ENCODE results near the gene CRB1.

CRB1 gene

DNA sequence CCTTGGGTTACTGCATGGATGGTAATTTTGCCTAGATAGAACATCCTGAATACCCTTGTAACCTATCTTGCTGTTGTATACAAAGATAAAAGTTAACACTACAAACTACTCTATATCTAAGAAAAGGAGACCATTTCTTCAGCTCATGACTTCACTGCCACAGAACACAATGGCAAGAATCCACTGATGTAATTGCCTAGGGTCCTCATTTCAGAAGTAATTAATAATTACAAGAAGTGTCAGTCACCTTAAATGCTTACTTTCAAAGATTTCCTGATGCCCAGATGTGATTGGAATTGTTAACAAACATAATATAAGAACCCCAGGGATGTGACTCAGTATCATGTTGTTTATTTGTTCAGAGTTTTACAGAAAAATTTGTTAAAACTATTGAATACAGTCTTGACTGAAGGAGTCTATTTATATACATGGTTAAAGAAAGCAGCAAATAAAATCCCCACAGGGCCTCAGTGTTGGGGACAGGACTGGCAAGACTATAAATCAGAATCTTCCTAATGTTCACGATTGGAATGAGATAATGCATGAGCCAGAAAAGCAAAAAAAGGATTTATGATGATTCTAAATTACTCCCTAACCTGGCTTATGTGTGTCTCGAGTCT, 83.9 kb downstream of the CRB1 start:
- no peak for DNase-seq

- no peak for DNase-seq
These were observed 87.4 kb downstream of the CRB1 start for GRCh38 chr1:197355248-197355995.

DNA sequence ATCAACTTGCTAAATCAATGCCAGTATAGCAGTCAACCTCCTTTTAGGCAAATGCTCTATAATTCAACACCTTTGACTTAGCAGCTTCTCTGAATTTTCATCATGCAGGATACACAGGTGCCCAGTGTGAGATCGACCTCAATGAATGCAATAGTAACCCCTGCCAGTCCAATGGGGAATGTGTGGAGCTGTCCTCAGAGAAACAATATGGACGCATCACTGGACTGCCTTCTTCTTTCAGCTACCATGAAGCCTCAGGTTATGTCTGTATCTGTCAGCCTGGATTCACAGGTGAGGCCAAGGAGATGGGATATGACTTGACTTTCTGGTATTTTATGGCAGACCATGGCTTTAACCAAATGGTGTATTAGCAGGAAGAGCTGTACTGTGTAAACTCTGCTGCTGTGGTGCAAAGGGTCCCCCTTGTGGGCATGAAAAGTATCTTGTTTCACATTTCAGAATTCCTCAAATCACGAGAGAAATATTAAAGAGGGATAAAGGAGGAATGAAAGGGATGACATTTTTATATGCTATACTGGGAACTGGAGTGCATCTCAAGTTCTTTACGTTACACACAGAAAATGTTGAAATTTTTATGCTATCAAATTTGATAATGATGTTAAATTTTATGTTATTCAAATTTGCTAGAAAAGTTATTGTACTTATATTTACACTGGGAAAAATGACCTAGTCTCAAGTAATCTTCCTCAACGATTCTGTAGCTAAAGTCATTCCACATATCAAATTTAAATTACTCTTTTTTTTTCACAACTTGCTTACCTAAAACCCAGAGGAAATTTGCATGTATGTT, 88.9 kb downstream of the CRB1 start:
- DNase-seq: peak; percentile 47

DNA sequence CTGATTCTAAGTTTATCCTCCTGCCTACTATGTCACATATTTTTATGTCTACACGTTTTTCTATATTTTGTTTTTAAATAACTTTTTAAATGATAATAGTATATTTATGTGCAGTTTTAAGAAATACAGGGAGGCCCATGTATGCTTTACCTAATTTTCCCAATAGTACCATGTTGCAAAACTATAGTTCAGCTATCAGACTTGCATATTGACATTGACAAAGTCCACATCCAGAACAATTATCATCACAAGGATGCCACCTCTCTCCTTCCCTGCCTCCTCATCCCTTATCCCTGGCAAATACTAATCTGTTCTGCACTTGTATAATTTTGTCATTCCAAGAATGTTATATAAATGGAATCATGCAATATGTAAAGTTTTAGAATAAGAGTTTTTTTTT, 90.9 kb downstream of the CRB1 start:
- DNase-seq: no peak

DNA sequence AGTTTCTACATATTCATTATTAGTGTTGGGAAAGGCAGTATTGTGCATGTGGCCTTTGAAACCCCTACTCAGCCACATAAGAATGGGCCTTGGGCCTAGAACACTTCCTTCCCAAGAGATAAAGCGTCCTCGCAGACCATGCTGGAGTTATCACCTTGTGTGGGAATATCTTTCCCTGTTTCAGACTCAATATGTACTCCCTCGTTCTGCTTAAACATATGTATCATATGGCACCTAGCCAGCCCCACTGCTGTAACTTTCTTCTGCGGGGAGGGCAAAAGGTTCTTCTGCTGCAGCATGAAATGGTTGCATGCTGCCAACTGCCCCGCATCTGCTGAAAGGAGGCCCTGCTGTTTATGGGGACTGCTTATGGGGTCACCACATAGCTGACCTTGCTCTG, 92.0 kb downstream of the CRB1 start:
- DNase-seq: no peak

- no peak for DNase-seq
These were observed 94.8 kb downstream of the CRB1 start for GRCh38 chr1:197362871-197363270.

DNA sequence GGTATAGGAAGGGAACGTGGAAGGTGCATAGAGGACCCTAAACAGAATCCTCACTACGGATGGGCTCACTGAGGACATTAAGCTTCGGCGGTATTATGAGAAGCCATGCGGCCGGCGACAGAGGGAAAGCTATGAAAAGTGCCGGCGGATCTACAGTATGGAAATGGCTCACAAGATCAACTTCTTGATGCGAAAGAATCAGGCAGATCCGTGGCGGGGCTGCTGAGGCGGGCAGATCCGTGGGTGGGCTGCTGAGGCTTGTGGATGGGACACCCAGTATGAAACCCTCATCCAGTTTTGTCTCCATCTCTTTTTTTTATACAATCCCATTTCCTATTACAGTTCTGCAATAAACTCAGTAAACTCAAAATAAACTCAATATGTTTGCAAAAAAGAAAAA, 95.8 kb downstream of the CRB1 start:
- DNase-seq: no peak

DNA sequence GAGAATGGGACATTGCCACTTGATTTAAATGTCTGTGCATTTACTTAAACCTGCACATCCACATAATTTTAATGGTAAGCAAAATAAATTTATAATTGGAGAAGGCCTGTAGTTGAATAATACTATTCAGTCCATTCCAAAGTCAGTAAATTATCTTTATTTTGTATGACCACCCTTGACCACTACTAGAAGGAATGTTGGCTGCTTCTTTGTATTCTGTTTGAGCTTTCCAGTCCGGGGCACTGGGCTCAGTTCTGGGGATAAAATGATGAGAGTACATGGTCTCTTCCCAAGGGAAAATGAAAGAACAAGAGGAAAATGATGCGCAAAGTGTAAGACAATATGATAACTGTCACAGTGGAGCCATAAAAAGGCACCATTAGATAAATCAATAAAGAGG, 98.9 kb downstream of the CRB1 start:
- DNase-seq: no peak

DNA sequence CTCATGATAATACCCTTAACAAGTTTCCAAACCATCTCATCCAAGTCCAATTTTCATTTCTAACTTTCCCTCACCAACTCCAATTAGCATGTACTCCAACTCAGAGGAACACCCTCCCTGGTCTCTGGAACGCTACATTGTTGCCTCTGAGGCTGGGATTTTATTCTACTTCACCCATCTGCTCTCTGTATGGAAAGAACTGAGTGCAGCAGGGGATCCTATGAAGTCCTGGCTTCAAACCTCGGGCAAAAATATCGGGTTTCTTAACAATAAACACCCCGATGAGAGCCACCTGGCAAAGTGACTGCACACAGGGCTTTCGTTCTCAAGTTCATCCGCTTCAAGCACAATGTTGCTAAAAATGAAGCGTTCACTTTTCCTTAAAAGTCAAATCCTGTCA, 99.6 kb downstream of the CRB1 start:
- no peak for DNase-seq

- DNase-seq: no peak
These were observed 106.4 kb downstream of the CRB1 start for GRCh38 chr1:197374428-197374827.

DNA sequence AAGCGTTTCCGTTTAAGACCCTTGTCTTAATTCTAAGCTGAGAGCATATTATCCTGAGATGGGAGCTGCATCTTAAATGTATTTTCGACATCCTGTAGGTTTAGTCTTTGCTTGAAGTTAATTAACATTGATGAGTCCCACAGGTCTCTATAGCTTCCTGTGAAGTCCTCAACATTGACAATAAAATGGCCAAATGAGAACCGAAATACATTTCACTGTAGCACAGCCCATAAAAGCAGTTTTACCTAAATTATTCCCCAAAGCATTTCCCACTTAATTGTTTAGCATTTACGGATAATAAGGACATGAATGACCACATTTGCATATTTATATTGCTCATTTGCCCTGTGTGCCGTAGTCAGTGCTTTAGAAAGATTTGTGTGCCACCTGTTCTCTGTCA, 116.4 kb downstream of the CRB1 start:
- no peak for DNase-seq

GRCh38 chr1:197388801-197389200, 120.7 kb downstream of the CRB1 start:
- DNase-seq: no peak

DNA sequence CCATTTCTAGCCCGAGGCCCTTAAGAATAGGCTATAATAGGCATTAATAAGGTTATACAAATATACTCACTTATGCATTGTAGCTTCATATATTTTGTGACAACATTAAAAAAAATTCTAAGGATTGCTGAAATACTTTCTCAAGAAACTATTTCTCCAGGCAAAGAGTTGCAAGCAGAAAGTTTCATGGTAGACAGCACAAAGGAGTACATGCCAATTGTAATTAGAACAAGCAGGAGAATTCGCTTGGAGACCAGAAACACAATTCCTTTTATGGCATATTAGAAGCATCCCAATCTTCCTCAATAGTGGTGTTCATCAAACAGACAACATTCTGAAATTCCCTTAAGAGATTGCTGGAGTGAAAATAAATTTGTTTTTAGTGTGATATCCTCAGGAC, 122.8 kb downstream of the CRB1 start:
- no peak for DNase-seq

- no peak for DNase-seq
These were observed 123.5 kb downstream of the CRB1 start for GRCh38 chr1:197391303-197392226.

GRCh38 chr1:197392541-197392940, 124.5 kb downstream of the CRB1 start:
- no peak for DNase-seq

DNA sequence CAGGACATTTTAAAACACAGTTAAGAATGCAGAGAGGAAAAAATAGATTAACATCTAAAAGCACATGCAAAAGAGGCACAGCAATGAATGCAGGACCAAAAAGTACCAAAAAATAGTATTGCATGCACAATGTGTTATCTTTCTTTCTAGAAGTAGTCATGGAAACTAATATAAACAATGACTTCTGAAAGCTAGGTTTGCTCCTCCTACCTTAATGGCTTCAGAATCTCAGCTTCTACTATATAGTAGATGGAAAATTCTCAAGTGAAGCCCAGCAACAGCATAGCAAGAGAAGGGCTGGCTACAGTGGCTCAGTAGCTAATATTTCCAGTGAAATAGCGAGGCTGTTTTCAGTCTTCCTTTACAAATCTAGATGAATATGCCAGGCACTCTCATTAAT, 125.1 kb downstream of the CRB1 start:
- DNase-seq: no peak

DNA sequence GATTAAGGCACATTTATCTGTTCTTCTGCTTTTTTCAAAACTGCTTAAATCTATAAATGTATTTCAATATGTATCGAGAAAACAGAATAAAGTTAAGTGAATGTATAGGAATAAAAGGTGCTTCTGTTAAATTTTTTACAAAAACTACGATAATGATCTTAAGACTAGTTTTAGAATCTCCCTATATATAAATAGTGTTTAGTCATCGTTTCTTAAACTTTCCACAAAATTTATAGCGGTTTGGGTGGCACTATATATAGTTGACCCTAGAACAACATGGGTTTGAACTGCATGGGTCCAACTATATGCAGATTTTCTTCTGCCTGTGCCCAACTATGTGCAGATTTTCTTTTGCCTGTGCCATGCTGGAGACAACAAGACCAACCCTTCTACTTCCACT, 125.7 kb downstream of the CRB1 start:
- no peak for DNase-seq

DNA sequence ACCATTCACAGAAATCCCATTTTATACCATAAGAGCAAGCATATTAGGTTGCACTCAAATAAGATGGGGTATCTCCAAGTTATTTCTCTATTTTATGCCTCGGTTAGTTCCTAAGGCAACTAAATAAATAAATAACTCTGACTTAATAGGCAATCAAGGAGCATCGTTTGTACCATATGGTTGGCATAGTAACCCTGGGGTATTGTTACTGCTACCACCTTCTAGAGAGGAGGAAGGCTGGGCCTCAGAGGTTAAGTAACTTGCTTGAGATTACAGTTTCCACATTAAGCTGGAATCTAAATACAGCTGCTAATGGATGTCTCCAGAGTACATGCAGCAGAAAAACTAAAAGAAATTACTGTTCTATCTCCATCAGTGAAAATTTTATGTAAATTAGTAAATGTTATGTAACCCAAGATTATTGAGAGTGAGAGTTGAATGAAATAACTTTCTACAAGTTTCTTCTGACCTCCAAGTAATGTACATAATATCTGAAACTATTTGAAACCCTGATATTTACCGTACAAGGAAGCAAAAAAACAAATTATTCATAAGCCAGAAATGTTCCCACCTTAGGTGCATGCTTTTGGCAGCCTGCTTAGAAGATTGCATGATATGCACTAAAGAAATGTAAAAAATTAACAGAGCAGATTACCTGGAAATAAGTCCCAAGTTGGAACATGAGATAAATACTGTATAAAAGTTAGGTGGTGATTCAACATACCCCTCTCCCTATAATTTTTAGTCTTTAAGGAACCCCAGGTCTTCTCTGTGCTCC, 127.0 kb downstream of the CRB1 start:
- no peak for DNase-seq

GRCh38 chr1:197397895-197398294, 129.8 kb downstream of the CRB1 start:
- DNase-seq: no peak

DNA sequence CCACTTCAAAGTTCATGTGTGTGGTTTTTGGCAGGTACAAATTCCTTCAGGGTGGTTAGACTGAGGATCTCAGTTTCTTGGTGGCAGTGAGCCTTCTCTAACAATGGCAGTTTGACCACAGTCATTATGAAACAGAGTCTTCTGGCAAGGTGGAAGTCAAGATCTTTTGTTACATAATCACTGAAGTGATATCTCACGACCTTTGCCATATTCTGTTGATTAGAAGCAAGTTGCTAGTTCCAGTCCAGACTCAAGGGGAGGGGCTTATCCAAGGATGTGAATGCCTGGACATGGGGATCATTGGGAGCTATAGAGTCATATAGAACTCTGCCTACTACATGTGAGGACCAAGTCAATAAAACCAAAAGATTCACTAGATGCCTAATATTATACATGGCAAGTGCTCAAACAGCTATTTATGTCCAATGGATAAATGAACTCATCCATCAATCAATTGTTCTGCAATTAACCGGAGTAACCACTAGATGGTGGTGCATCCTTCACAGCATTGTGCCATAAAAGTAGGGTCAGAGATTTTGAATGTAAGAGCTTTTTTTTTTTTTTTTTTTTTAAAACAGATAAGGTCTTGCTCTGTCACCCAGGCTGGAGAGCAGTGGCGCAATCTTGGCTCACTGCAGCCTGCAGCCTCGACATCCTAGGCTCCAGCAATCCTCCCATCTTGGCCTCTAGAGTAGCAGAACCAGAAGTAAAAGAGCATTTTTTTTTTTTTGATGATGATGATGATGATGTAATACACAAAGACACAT, 131.9 kb downstream of the CRB1 start:
- DNase-seq: peak; percentile 27

DNA sequence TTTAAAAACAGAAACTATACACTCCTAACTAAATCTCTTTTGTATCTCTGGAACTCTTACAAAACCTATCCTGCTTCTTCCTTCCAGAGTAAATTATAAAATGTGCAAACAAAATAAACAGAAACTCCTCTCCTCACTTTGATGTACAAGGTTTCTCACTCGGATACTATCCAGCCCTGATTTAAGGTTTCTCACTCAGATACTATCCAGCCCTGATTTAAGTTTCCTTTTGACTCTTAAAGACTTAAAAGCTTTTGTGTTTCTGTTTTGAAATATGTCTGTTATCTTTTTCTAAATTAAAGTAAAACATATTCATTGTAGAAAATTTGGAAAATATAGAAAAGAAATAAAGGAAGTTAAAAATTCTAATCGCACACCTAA, 132.5 kb downstream of the CRB1 start:
- no peak for DNase-seq

Measured in NCI-H2227 treated with DMSO at 0.1 percent for 48 hours (cell line).